Endodermal cell (in vitro differentiated cells): ENCODE measurements around the gene BSN. TPM values are rescaled to one million over a fixed set of nuclear protein-coding genes. Genes with fewer than 3 reads are reported as not detected.
A peak's percentile ranks its signal among the peaks of the same experiment; 100 is the strongest.

Experiments used
- DNase-seq: peaks from one replicate; pipeline ENCODE4 v3.0.0-alpha.2; 2017
- H3K27ac ChIP-seq: 2 replicates; pipeline ENCODE4 v1.5.1; 2013; ENCODE audit warnings: mild to moderate bottlenecking, low read depth, low read length, moderate library complexity
- H3K27me3 ChIP-seq: 2 replicates; pipeline ENCODE4 v1.6.1; 2013; ENCODE audit warnings: mild to moderate bottlenecking, low read length, moderate library complexity; ENCODE audit not compliant: insufficient read depth, control insufficient read depth, poor library complexity, severe bottlenecking
- H3K36me3 ChIP-seq: 2 replicates; pipeline ENCODE4 v1.7.0; 2013; ENCODE audit warnings: mild to moderate bottlenecking, low read length, moderate library complexity; ENCODE audit not compliant: control insufficient read depth, insufficient read depth
- H3K4me1 ChIP-seq: one replicate; pipeline ENCODE4 v1.7.0; 2013; ENCODE audit warnings: low read length; ENCODE audit not compliant: control insufficient read depth, insufficient read depth
- H3K4me3 ChIP-seq: 2 replicates; pipeline ENCODE4 v1.5.1; 2013; ENCODE audit warnings: mild to moderate bottlenecking, low read length, moderate library complexity
- H3K9ac ChIP-seq: 2 replicates; pipeline ENCODE4 v1.6.1; 2013; ENCODE audit warnings: mild to moderate bottlenecking, low read length, moderate library complexity; ENCODE audit not compliant: poor library complexity, severe bottlenecking; ENCODE audit errors: extremely low read depth
- H3K9me3 ChIP-seq: 2 replicates; pipeline ENCODE4 v1.6.1; 2013; ENCODE audit warnings: mild to moderate bottlenecking, low read length, moderate library complexity; ENCODE audit not compliant: control insufficient read depth
- H3K27ac Mint-ChIP-seq: 2 replicates; pipeline ENCODE4 v1.8.0; 2020; ENCODE audit warnings: mixed read lengths
- H3K27me3 Mint-ChIP-seq: 2 replicates; pipeline ENCODE4 v1.8.0; 2021; ENCODE audit warnings: mild to moderate bottlenecking, mixed read lengths; ENCODE audit not compliant: insufficient read depth
- H3K36me3 Mint-ChIP-seq: 2 replicates; pipeline ENCODE4 v1.8.0; 2020; ENCODE audit warnings: low read depth, mixed read lengths
- H3K4me1 Mint-ChIP-seq: 2 replicates; pipeline ENCODE4 v1.8.0; 2020; ENCODE audit warnings: mixed read lengths
- H3K4me3 Mint-ChIP-seq: 2 replicates; pipeline ENCODE4 v1.8.0; 2020; ENCODE audit warnings: mild to moderate bottlenecking, moderate library complexity, mixed read lengths
- H3K9me3 Mint-ChIP-seq: 2 replicates; pipeline ENCODE4 v1.8.0; 2020; ENCODE audit warnings: mild to moderate bottlenecking, mixed read lengths
- CTCF ChIP-seq: fragments of 200-600 bp; sonication (generic); conservative IDR thresholded peaks from 2 replicates; pipeline ENCODE4 v1.5.0; 2021; ENCODE audit warnings: antibody characterized with exemption, mild to moderate bottlenecking
- WGBS, 2 experiments: methylation state at CpG; one replicate each; pipeline versions ENCODE4 v1.1.5 to v1.1.7; 2013; ENCODE audit warnings: missing lambda C conversion rate in 2 of 2, mixed read lengths in 1 of 2; ENCODE audit not compliant: insufficient coverage in 1 of 2, insufficient read length in 1 of 2; 5-methylcytosine and 5-hydroxymethylcytosine counted together
- total RNA-seq, 2 donors: library from RNA; stranded (reverse); fragmentation: NEBNext Ultra II Directional in 1 of 2; extraction: Animal tissue kit (Norgen Biotek cat#: 25700) in 1 of 2; gene quantifications; 2 replicates in 1 of 2; 3 replicates in 1 of 2; pipeline ENCODE4 v1.2.1, GENCODE V29; 2021

BSN gene
- total RNA-seq, 2 donors from 2014 or later: 2.4 to 2.5 TPM

- WGBS, 2 experiments: 1 to 3% methylated on average over 15 to 66 of the region's 66 CpGs
- Mint-ChIP-seq H3K36me3 (no peaks in the 10 kb centered on the region), H3K27ac (no peak overlapping the region), H3K4me3 (peak overlapping the region; percentile 84), H3K4me1 (peaks cover 15% of the 10 kb centered on the region), H3K9me3 (no peaks in the 10 kb centered on the region), H3K27me3 (peaks cover 14% of the 10 kb centered on the region)
- Histone ChIP-seq H3K9ac (no peak overlapping the region), H3K36me3 (no peaks in the 10 kb centered on the region), H3K4me3 (peak overlapping the region; percentile 83), H3K4me1 (peaks cover 4% of the 10 kb centered on the region), H3K9me3 (no peaks in the 10 kb centered on the region), H3K27ac (no peak overlapping the region), H3K27me3 (peaks cover 12% of the 10 kb centered on the region)
- DNase-seq: peak; percentile 87
- TF ChIP-seq CTCF: no peak
Measured at GRCh38 chr3:49554633-49555265, 472 bp downstream of the BSN start.

- Mint-ChIP-seq H3K4me1 (peaks cover 15% of the 10 kb centered on the region), H3K27me3 (peaks cover 14% of the 10 kb centered on the region), H3K9me3 (no peaks in the 10 kb centered on the region), H3K36me3 (no peaks in the 10 kb centered on the region), H3K4me3 (no peak overlapping the region), H3K27ac (no peak overlapping the region)
- no peak overlapping the region for H3K27ac ChIP-seq
- peaks cover 12% of the 10 kb centered on the region for H3K27me3 ChIP-seq
- H3K36me3 ChIP-seq: no peaks in the 10 kb centered on the region
- H3K4me3 ChIP-seq: no peak overlapping the region
- peaks cover 4% of the 10 kb centered on the region for H3K4me1 ChIP-seq
- H3K9me3 ChIP-seq: no peaks in the 10 kb centered on the region
- no peak overlapping the region for H3K9ac ChIP-seq
- DNase-seq: no peak
- no peak for TF ChIP-seq CTCF
- WGBS, 2 experiments: 93 to 100% methylated on average over 2 to 3 of the region's 3 CpGs
Measured at GRCh38 chr3:49556500-49557275, 2.4 kb downstream of the BSN start.

- no peaks in the 10 kb centered on the region for H3K27me3 Mint-ChIP-seq
- H3K4me3 Mint-ChIP-seq: no peak overlapping the region
- WGBS, 2 experiments: 67 to 75% methylated on average over 3 to 4 of the region's 4 CpGs
- Histone ChIP-seq H3K9ac (no peak overlapping the region), H3K4me3 (no peak overlapping the region), H3K27ac (no peak overlapping the region), H3K27me3 (no peaks in the 10 kb centered on the region), H3K4me1 (no peaks in the 10 kb centered on the region), H3K36me3 (no peaks in the 10 kb centered on the region), H3K9me3 (no peaks in the 10 kb centered on the region)
- no peaks in the 10 kb centered on the region for H3K9me3 Mint-ChIP-seq
- H3K36me3 Mint-ChIP-seq: no peaks in the 10 kb centered on the region
- peak; percentile 80 for DNase-seq
- H3K27ac Mint-ChIP-seq: no peak overlapping the region
- H3K4me1 Mint-ChIP-seq: peaks cover 2% of the 10 kb centered on the region
- TF ChIP-seq CTCF: peak; percentile 62
Measured at GRCh38 chr3:49563040-49563578, 8.8 kb downstream of the BSN start.
